GM18502 (cell line): ENCODE results near the gene RGMB.

ENCODE experiments used
- ATAC-seq: cut with Tn5 transposase; IDR thresholded peaks from one replicate; pipeline ENCODE4 v1.9.1; 2021; ENCODE audit warnings: mild to moderate bottlenecking; ENCODE audit not compliant: unreplicated experiment, poor library complexity

Gene RGMB

GRCh38 chr5:98816582-98817222 lies 43.2 kb downstream of the RGMB start:
- ATAC-seq, result no peak

GRCh38 chr5:98825582-98826375 lies 52.3 kb downstream of the RGMB start:
- no peak for ATAC-seq

- peak; percentile 81 for ATAC-seq
These were observed 53.7 kb downstream of the RGMB start for GRCh38 chr5:98827161-98827560.

- ATAC-seq, result no peak
These were observed 54.3 kb downstream of the RGMB start for GRCh38 chr5:98827588-98828284.

GRCh38 chr5:98836175-98836574 lies 62.7 kb downstream of the RGMB start:
- ATAC-seq, result no peak

- ATAC-seq, result no peak
These were observed 66.3 kb downstream of the RGMB start for GRCh38 chr5:98839469-98840383.

GRCh38 chr5:98840946-98841345 lies 67.5 kb downstream of the RGMB start:
- no peak for ATAC-seq

- no peak for ATAC-seq
These were observed 70.0 kb downstream of the RGMB start for GRCh38 chr5:98843481-98843880.

GRCh38 chr5:98844865-98845264 lies 71.4 kb downstream of the RGMB start:
- no peak for ATAC-seq

- no peak for ATAC-seq
These were observed 72.4 kb downstream of the RGMB start for GRCh38 chr5:98845878-98846277.
